Smooth muscle cell (in vitro differentiated cells): ENCODE measurements around the gene ATP5F1E. TPM values are rescaled to one million over a fixed set of nuclear protein-coding genes. Genes with fewer than 3 reads are reported as not detected.

Experiments used
- DNase-seq: peaks from one replicate; lab custom pipeline; 2025; ENCODE audit not compliant: unreplicated experiment; lab: John Stamatoyannopoulos, UW
- H2AFZ ChIP-seq: fragments of 200-600 bp; sonication (generic); 2 replicates; pipeline ENCODE4 v1.6.0; 2016; ENCODE audit warnings: antibody characterized with exemption, low read depth, mild to moderate bottlenecking
- H3F3A ChIP-seq: fragments of 200-600 bp; sonication (generic); 2 replicates; pipeline ENCODE4 v1.6.0; 2017; ENCODE audit warnings: antibody characterized with exemption, low read depth
- H3K27ac ChIP-seq: fragments of 200-600 bp; sonication (generic); 2 replicates; pipeline ENCODE4 v1.5.1; 2016; ENCODE audit warnings: low read depth, mild to moderate bottlenecking
- H3K27me3 ChIP-seq: fragments of 200-600 bp; sonication (generic); 2 replicates; pipeline ENCODE4 v1.6.1; 2016; ENCODE audit warnings: low read depth, mild to moderate bottlenecking
- H3K36me3 ChIP-seq: fragments of 200-600 bp; sonication (generic); 2 replicates; pipeline ENCODE4 v1.5.1; 2016; ENCODE audit warnings: low read depth
- H3K4me1 ChIP-seq: fragments of 200-600 bp; sonication (generic); 2 replicates; pipeline ENCODE4 v1.5.1; 2016; ENCODE audit warnings: low read depth
- H3K4me2 ChIP-seq: fragments of 200-600 bp; sonication (generic); 2 replicates; pipeline ENCODE4 v1.6.0; 2016; ENCODE audit warnings: mild to moderate bottlenecking
- H3K4me3 ChIP-seq: fragments of 200-600 bp; sonication (generic); 2 replicates; pipeline ENCODE4 v1.5.1; 2016; ENCODE audit warnings: mild to moderate bottlenecking
- H3K79me2 ChIP-seq: fragments of 200-600 bp; sonication (generic); 2 replicates; pipeline ENCODE4 v1.6.0; 2016; ENCODE audit warnings: low read depth, mild to moderate bottlenecking
- H3K9ac ChIP-seq: fragments of 200-600 bp; sonication (generic); 2 replicates; pipeline ENCODE4 v1.6.0; 2016; ENCODE audit warnings: low read depth
- H3K9me3 ChIP-seq: fragments of 200-600 bp; sonication (generic); replicated peaks from 2 replicates; pipeline ENCODE4 v1.5.1; 2016; ENCODE audit warnings: low read depth
- H4K20me1 ChIP-seq: fragments of 200-600 bp; sonication (generic); 2 replicates; pipeline ENCODE4 v1.6.0; 2016; ENCODE audit warnings: low read depth
- CTCF ChIP-seq: fragments of 200-600 bp; sonication (generic); IDR thresholded peaks from 2 replicates; pipeline ENCODE4 v1.5.1; 2017; ENCODE audit warnings: borderline replicate concordance, mild to moderate bottlenecking, antibody characterized with exemption; ENCODE audit not compliant: insufficient read depth, poor library complexity, severe bottlenecking
- WGBS: methylation state at CpG from one replicate; pipeline ENCODE4 v1.1.7; 2016; ENCODE audit warnings: low lambda C conversion rate; 5-methylcytosine and 5-hydroxymethylcytosine counted together
- polyA plus RNA-seq: library from polyadenylated mRNA; unstranded; fragments of >200 nt; fragmentation: Nextera tagmentation; extraction: Ambion mirVana; gene quantifications from 2 replicates; pipeline ENCODE4 v1.2.1, GENCODE V29; 2016
- total RNA-seq: library from RNA; depleted of rRNA; stranded (reverse); fragments of >200 nt; gene quantifications from 2 replicates; pipeline ENCODE4 v1.2.3, GENCODE V29; 2014

The ATP5F1E gene
- total and polyA plus RNA-seq, 2 experiments from 2014 or later, result 48.6 to 265 TPM

GRCh38 chr20:59001449-59002171, 30.5 kb downstream of the ATP5F1E start:
- TF ChIP-seq CTCF, result no peak
- WGBS, result 95% methylated on average over 24 of the region's 27 CpGs
- no peaks in the 10 kb centered on the region for H3K27me3 ChIP-seq

GRCh38 chr20:59001068-59001448, 31.1 kb downstream of the ATP5F1E start:
- 91% methylated on average over 13 of the region's 13 CpGs for WGBS
- Histone ChIP-seq H3K9me3 (no peaks in the 10 kb centered on the region), H3K4me3 (no peak overlapping the region), H3F3A (peaks cover 7% of the 10 kb centered on the region), H3K4me2 (no peak overlapping the region), H3K36me3 (peaks cover 11% of the 10 kb centered on the region), H2AFZ (no peak overlapping the region), H3K79me2 (peaks cover 11% of the 10 kb centered on the region), H3K27me3 (no peaks in the 10 kb centered on the region), H3K4me1 (no peaks in the 10 kb centered on the region), H4K20me1 (peaks cover 8% of the 10 kb centered on the region), H3K9ac (no peak overlapping the region), H3K27ac (no peak overlapping the region)
- no peak for TF ChIP-seq CTCF
- no peak for DNase-seq

More at GRCh38 chr20:59001449-59002171, 30.5 kb downstream of the ATP5F1E start:
- H3K79me2 ChIP-seq, result peaks cover 17% of the 10 kb centered on the region
- H3K4me1 ChIP-seq, result peaks cover 5% of the 10 kb centered on the region
- no peak overlapping the region for H3K4me3 ChIP-seq
- no peak for DNase-seq
- H3K36me3 ChIP-seq, result peaks cover 11% of the 10 kb centered on the region
- no peak overlapping the region for H3K4me2 ChIP-seq
- H2AFZ ChIP-seq, result no peak overlapping the region
- no peaks in the 10 kb centered on the region for H3K9me3 ChIP-seq
- H3K9ac ChIP-seq, result no peak overlapping the region
- no peak overlapping the region for H3K27ac ChIP-seq
- H4K20me1 ChIP-seq, result peaks cover 8% of the 10 kb centered on the region
- H3F3A ChIP-seq, result peaks cover 2% of the 10 kb centered on the region

- no peaks in the 10 kb centered on the region for H3K27me3 ChIP-seq
- no peak overlapping the region for H2AFZ ChIP-seq
- H3K4me2 ChIP-seq, result no peak overlapping the region
- no peak for DNase-seq
- H3K9ac ChIP-seq, result no peak overlapping the region
- H3K36me3 ChIP-seq, result peaks cover 11% of the 10 kb centered on the region
- no peak for TF ChIP-seq CTCF
- H3K4me3 ChIP-seq, result no peak overlapping the region
- H3F3A ChIP-seq, result peaks cover 11% of the 10 kb centered on the region
- no peaks in the 10 kb centered on the region for H3K4me1 ChIP-seq
- WGBS, result 93% methylated on average over 3 of the region's 3 CpGs
- no peak overlapping the region for H3K27ac ChIP-seq
- H3K9me3 ChIP-seq, result no peaks in the 10 kb centered on the region
- peaks cover 8% of the 10 kb centered on the region for H4K20me1 ChIP-seq
- H3K79me2 ChIP-seq, result peaks cover 4% of the 10 kb centered on the region
Measured at GRCh38 chr20:59000326-59000725, 31.8 kb downstream of the ATP5F1E start.

- Histone ChIP-seq H3K27ac (no peak overlapping the region), H3K9me3 (no peaks in the 10 kb centered on the region), H3K36me3 (peaks cover 11% of the 10 kb centered on the region), H3K9ac (no peak overlapping the region), H4K20me1 (peaks cover 6% of the 10 kb centered on the region), H3F3A (peaks cover 19% of the 10 kb centered on the region), H3K4me2 (no peak overlapping the region), H2AFZ (no peak overlapping the region), H3K4me3 (no peak overlapping the region), H3K27me3 (no peaks in the 10 kb centered on the region), H3K4me1 (no peaks in the 10 kb centered on the region), H3K79me2 (no peaks in the 10 kb centered on the region)
- 97% methylated on average over 11 of the region's 11 CpGs for WGBS
- TF ChIP-seq CTCF, result no peak
- no peak for DNase-seq
Measured at GRCh38 chr20:58998656-58999055, 33.5 kb downstream of the ATP5F1E start.
